Measurements from ENCODE around the gene MCF2L.

DNA sequence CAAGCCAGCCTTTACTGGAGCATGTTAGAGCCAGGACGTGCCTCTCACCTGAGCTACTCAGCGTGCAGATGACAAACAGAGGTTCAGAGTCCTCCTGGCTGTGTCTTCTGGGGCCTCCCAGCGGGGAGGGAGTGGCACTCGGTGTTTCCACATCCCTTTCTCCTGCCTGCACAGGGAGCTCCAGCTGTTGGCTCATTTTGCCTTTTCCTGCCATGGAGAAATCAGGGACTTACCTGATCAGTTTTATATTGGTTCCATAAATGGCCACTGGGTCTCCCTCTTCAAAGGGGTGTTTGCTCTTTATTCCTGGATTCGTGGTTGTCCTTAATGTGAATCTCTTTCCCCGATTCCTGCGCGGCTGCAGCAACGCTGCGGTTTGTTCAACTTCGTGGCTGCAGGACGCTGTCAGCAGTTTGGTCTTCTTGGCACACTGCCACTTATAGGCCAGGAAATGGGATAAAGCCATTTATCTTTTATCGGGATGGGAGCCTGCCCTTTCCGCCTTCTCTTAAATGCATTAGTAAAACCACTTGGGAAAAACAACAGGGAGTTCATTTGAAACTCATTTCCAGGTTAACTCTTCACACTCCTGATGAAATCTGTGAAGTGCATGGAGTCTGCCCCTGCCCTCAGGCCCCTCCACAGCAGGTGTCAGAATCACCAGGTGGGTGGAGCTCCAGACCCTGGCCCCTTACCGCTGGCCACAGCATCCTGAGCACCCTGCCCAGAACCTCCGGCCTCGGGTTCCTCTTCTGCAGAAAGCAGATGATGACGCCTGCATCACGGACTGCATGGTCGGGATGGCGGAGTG is 39.8 kb upstream of the MCF2L start:
- TF ChIP-seq, protein P1, sequence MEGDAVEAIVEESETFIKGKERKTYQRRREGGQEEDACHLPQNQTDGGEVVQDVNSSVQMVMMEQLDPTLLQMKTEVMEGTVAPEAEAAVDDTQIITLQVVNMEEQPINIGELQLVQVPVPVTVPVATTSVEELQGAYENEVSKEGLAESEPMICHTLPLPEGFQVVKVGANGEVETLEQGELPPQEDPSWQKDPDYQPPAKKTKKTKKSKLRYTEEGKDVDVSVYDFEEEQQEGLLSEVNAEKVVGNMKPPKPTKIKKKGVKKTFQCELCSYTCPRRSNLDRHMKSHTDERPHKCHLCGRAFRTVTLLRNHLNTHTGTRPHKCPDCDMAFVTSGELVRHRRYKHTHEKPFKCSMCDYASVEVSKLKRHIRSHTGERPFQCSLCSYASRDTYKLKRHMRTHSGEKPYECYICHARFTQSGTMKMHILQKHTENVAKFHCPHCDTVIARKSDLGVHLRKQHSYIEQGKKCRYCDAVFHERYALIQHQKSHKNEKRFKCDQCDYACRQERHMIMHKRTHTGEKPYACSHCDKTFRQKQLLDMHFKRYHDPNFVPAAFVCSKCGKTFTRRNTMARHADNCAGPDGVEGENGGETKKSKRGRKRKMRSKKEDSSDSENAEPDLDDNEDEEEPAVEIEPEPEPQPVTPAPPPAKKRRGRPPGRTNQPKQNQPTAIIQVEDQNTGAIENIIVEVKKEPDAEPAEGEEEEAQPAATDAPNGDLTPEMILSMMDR (IDR thresholded peaks at IDR 0.05; ENCODE audit: low read length): no peak
- TF ChIP-seq EZH2 (optimal IDR thresholded peaks at IDR 0.05; ENCODE audit: low read depth, low read length) (no peak), EZH2phosphoT487 (IDR thresholded peaks at IDR 0.05; ENCODE audit: low read length) (no peak)
